GM18951 (cell line): ENCODE data around the gene FRMD4A.
"Not testable (repeated sequence)": the region's sequence is repeated elsewhere in the genome, so short reads cannot be mapped to it uniquely, and the experiment has no call there.

Experiments
- POLR2A ChIP-seq: IDR thresholded peaks from 4 replicates; pipeline ENCODE4 v1.6.1; 2011; ENCODE audit warnings: mild to moderate bottlenecking; ENCODE audit not compliant: insufficient read length, insufficient read depth; ENCODE audit errors: extremely low read depth
- in situ Hi-C: fragments of 300-500 bp; cut with MboI; formaldehyde crosslinking; loops from one replicate; pipeline ENCODE4 v1.12.0; 2022; ENCODE audit warnings: low sequenced_read_pairs, mixed read lengths, inconsistent platforms; ENCODE audit not compliant: unreplicated experiment

FRMD4A gene

DNA sequence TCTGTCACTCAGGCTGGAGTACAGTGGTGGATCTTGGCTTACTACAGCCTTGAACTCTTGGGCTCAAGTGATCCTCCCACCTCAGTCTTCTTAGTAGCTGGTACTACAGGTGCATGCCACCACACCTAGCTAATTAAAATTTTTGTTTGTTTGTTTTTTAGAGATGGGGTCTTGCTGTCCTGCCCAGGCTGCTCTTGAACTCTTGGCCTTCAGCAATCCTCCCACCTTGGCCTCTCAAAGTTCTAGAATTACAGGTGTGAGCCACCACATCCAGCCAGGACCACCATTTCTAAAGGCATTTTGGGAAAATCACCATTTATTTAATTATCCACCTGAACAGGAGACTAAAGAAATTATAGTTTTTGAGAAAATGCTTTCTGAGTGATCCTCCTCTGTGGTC, 491.7 kb downstream of the FRMD4A start:
- in situ Hi-C loops, result no loop called here
- no peak for TF ChIP-seq POLR2A

DNA sequence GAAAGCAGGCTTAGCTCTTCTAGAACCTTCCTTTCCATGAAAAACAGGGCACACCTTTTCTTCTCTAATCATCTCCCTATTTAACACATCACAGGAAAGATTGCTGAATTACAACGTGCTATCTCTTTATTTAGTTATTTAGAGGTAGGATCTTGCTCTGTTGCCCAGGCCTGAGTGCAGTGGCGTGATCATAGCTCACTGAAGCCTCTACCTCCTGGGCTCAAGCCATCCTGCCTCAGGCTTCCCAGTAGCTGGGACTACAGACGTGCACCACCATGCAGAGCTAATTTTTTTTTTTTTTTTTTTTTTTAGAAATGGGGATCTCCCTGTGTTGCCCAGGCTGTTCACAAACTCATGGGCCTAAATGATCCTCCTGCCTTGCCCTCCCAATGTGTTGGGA, 492.8 kb downstream of the FRMD4A start:
- in situ Hi-C loops, result no loop called here
- no peak for TF ChIP-seq POLR2A

DNA sequence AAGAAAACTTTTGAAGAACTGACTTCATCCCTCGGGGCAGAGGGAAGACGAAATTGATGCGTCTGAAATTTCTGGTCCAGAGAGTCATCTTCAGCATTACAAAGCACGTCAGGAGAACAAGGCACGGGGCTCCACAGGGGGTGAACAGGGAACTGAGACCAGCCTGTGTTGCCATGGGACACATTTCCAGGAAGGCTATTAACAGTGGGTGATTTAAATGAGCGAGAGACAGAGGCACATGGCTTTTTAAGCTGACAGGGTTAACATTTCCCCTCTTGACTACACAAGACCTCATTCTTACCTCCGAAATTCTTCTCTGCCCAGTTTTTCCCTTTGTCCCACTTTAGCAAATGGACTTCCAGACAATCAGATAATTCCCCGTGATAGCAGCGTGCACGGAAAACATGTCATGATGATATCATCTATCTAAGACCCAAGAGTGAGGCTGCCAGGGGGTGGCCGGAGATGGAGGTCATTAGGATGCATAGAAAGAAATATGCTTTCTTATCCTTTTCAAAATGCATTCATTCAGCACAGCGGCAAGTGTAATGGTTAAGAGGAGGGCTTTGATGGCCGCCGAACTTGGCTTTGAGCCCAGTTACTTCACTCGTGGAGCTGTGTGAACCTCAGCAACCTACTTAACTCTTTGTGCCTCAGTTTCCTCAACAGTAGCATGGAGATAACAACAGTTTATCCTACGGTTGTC, 496.0 kb downstream of the FRMD4A start:
- TF ChIP-seq POLR2A, result no peak
- in situ Hi-C loops, result no loop called here

GRCh38 chr10:13831711-13832141, 499.0 kb downstream of the FRMD4A start:
- in situ Hi-C loops, result no loop called here

DNA sequence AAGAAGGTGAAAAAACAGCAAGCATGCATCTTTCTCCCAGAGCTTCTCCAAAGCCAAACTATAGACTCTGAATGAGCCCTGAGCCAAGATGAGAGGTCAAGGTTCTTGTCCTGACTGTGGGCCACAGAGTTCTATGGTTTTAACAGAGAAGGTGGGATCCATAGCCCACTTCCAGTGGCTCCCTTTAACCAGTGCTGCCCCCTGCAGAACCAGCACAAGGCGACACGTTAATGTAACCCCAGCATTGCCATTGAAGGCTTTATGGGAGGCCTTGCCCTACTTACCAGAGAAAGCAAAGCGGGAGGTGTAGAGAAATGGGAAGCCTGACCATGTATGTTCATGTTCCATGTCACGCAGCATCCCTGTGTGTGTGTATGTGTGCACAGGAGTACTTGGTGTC, 500.3 kb downstream of the FRMD4A start:
- in situ Hi-C loops, result no loop called here
- TF ChIP-seq POLR2A, result no peak

More at GRCh38 chr10:13831711-13832141, 499.0 kb downstream of the FRMD4A start:
- TF ChIP-seq POLR2A, result no peak

DNA sequence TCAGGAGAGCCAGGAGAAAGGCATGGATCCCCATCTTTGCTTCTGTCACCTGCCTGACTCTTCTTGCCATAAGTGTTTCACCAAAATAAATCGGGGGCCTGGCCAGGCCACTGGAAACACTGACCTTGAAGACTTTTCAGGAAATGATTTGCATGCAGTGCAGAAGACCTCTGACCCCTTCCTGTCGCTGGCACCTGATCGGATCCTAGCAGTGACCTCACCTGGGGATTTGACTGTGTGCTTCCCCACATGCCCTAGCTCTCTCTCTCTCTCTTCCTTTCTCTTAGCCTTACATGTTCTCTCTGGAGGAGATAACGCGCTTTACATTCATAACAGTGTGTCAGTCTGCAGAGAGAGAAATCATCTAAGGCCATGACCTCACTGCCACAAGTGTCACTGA, 500.9 kb downstream of the FRMD4A start:
- in situ Hi-C loops, result no loop called here
- TF ChIP-seq POLR2A, result no peak

GRCh38 chr10:13828284-13828683, 502.4 kb downstream of the FRMD4A start:
- in situ Hi-C loops, result not testable (repeated sequence)

GRCh38 chr10:13827076-13827797, 503.5 kb downstream of the FRMD4A start:
- in situ Hi-C loops, result no loop called here
- TF ChIP-seq POLR2A, result no peak

DNA sequence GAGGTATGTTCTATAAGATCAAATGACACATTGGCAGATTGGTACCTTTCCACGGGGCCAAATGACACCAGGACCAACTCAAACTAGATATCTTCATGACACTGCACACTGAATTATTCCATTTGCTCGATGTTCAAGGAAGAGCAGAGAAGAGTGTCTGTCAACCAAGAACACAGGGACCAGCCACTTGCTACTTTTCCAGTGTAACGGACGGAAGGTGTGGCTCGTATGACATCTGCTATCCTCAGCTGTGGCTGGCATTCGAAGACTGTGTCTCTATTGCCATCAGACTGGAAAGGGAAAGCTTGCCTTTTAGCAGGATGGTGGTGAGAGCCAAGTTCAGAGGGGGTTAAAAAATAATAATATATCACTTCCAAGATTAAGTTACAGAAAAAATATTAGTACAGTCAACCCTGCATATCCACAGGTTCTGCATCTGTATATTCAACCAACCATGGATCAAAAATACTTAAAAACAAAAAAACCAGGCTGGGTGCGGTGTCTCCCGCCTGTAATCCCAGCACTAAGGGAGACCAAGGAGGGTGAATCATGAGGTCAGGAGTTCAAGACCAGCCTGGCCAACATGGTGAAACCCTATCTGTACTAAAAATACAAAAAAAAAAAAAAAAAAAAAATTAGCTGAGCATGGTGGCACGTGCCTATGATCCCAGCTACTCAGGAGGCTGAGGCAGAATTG, 506.9 kb downstream of the FRMD4A start:
- in situ Hi-C loops, result no loop called here

DNA sequence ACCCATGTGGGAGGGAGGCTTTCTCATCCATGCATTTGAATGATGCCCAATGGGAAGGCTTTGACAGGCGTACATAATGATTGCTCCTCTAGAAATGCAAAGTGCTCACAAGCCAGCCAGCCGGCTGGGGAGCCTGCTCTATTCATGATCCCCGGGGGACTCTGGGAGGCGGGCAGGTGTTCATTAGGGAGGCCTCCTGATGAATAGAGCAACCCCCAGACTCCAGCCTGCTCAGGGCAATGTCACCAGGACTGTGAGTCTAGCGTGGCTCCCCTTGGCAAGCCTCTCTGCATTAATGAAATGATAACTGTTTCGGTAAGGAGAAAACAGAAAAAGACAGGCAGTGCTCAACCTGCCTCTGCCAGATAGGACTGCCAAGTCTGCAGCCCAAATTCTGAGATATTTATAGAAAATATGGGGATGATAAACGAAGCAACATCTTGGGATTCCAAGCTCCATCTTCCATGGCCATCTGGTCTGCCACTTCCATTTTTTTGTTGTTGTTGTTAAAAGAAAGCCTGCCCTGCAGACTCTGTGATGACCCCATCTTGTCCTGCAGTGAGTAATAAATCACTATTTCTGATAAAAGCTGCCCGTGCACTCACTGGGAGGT, 507.5 kb downstream of the FRMD4A start:
- in situ Hi-C loops, result no loop called here
- no peak for TF ChIP-seq POLR2A

More for the DNA sequence above, 506.9 kb downstream of the FRMD4A start:
- TF ChIP-seq POLR2A, result no peak

DNA sequence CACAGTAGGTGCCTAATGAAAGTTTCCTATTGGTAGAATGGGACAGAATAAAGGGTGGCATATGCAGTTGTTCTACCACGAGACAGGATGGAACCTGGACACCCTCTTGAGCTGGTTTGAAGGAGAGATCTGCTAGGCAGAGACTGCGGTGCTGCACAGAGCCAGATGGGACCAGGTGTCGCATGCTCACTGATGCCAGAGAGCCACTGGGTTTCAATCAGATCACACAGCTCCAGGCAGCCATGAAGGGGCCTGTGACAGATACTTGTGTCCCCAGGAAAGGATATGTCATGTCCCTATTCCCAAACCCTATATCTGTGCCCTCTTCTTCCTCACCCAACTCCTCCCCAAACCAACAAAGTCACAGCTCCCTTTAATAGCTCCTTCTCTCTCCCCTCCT, 508.2 kb downstream of the FRMD4A start:
- in situ Hi-C loops, result no loop called here
- TF ChIP-seq POLR2A, result no peak

DNA sequence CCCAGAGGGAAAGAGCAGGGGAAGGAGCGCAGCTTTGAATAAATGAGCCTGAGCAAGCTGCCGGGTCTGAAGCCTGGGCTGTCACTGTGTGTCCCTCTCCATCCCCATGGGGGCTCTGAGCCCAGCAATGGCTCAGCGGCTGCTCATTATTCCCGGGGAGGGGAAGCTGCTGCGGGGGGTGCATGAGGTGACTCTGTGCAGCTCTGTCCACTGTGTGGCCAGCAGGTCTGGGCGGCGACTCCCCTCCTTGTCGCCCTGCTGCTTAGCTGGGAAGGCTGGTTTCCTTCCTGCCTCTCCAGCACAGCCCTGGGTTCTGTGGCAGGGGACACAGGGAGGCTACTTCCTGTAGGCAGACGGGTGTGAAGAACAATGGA, 509.8 kb downstream of the FRMD4A start:
- TF ChIP-seq POLR2A, result no peak
- in situ Hi-C loops, result no loop called here
